ENCODE measurements around the gene UBE2G2.

GRCh38 chr21:44793592-44794374 lies 7.8 kb downstream of the UBE2G2 start:
- TF ChIP-seq CTCF (IDR thresholded peaks at IDR 0.05) = peak in 2 of 7 experiments; percentile 5 to 39
- TF ChIP-seq POLR2AphosphoS5 (IDR thresholded peaks at IDR 0.05) = no peak
- no peak for TF ChIP-seq EP300 (IDR thresholded peaks at IDR 0.05)
- no peak for TF ChIP-seq POLR2A (IDR thresholded peaks at IDR 0.05)

All from stomach (tissue), 4 donors.